WTC11 (cell line): ENCODE data around the gene PRELID2. TPM values are rescaled to one million over a fixed set of nuclear protein-coding genes. Genes with fewer than 3 reads are reported as not detected.

Source experiments
- ATAC-seq: fragments of 200-7000 bp; cut with Tn5 transposase; 2 replicates; pipeline ENCODE4 v1.10.0; 2021; ENCODE audit warnings: mild to moderate bottlenecking, moderate library complexity
- CTCF ChIA-PET: fragments of 300-600 bp; sonication (Branson Sonifier 250); formaldehyde crosslinking; loops from one replicate; lab custom pipeline; 2021; ENCODE audit warnings: antibody characterized with exemption; lab: Charles Lee
- POLR2A ChIA-PET: fragments of 350-600 bp; sonication (Branson Sonifier 250); formaldehyde crosslinking; loops from one replicate; lab custom pipeline; 2021; ENCODE audit warnings: antibody characterized with exemption; lab: Charles Lee
- DNase-seq: peaks from one replicate; pipeline ENCODE4 v3.0.0; 2021; ENCODE audit warnings: low spot score
- H3K27ac Mint-ChIP-seq: 2 replicates; pipeline ENCODE4 v1.8.0; 2021; ENCODE audit warnings: mixed read lengths
- H3K27me3 Mint-ChIP-seq: 2 replicates; pipeline ENCODE4 v1.8.0; 2021; ENCODE audit warnings: low read depth, mild to moderate bottlenecking, moderate library complexity, mixed read lengths
- H3K36me3 Mint-ChIP-seq: 2 replicates; pipeline ENCODE4 v1.8.0; 2021; ENCODE audit warnings: mixed read lengths
- H3K4me1 Mint-ChIP-seq: 2 replicates; pipeline ENCODE4 v1.8.0; 2022; ENCODE audit warnings: mixed read lengths
- H3K4me3 Mint-ChIP-seq: 2 replicates; pipeline ENCODE4 v1.8.0; 2021; ENCODE audit warnings: mild to moderate bottlenecking, moderate library complexity, mixed read lengths
- H3K9me3 Mint-ChIP-seq: 2 replicates; pipeline ENCODE4 v1.8.0; 2021; ENCODE audit warnings: mixed read lengths
- ARID4B ChIP-seq: sonication (generic); formaldehyde crosslinking; IDR thresholded peaks from 2 replicates; pipeline ENCODE4 v1.8.0; 2023; ENCODE audit warnings: missing genetic modification reagents, mild to moderate bottlenecking, borderline replicate concordance
- GABPB1 ChIP-seq: sonication (generic); formaldehyde crosslinking; IDR thresholded peaks from 2 replicates; pipeline ENCODE4 v1.8.1; 2023; ENCODE audit warnings: mild to moderate bottlenecking, missing genetic modification reagents
- IRF1 ChIP-seq: sonication (generic); formaldehyde crosslinking; IDR thresholded peaks from 2 replicates; pipeline ENCODE4 v1.8.0; 2023; ENCODE audit warnings: missing genetic modification reagents
- JAZF1 ChIP-seq: fragments of 250-450 bp; sonication (Bioruptor Pico); IDR thresholded peaks from 2 replicates; pipeline ENCODE4 v1.9.0; 2021; ENCODE audit warnings: moderate library complexity, mild to moderate bottlenecking, inconsistent platforms
- JUN ChIP-seq: sonication (generic); formaldehyde crosslinking; IDR thresholded peaks from 2 replicates; pipeline ENCODE4 v1.8.0; 2023; ENCODE audit warnings: mild to moderate bottlenecking, missing genetic modification reagents
- MAX ChIP-seq: sonication (generic); formaldehyde crosslinking; IDR thresholded peaks from 2 replicates; pipeline ENCODE4 v1.8.0; 2022; ENCODE audit warnings: mild to moderate bottlenecking, missing genetic modification reagents
- NFYB ChIP-seq: sonication (generic); formaldehyde crosslinking; conservative IDR thresholded peaks from 2 replicates; pipeline ENCODE4 v1.8.0; 2022; ENCODE audit warnings: low read depth, missing genetic modification reagents
- PREB ChIP-seq: sonication (generic); formaldehyde crosslinking; IDR thresholded peaks from 2 replicates; pipeline ENCODE4 v1.8.1; 2022; ENCODE audit warnings: mild to moderate bottlenecking, missing genetic modification reagents, moderate library complexity, borderline replicate concordance
- SMAD4 ChIP-seq: sonication (generic); formaldehyde crosslinking; IDR thresholded peaks from 2 replicates; pipeline ENCODE4 v1.8.0; 2022; ENCODE audit warnings: mild to moderate bottlenecking, missing genetic modification reagents
- STAT6 ChIP-seq: sonication (generic); formaldehyde crosslinking; conservative IDR thresholded peaks from 2 replicates; pipeline ENCODE4 v1.8.1; 2023; ENCODE audit warnings: mild to moderate bottlenecking, low read depth, missing genetic modification reagents, moderate library complexity
- TCF7 ChIP-seq: sonication (generic); formaldehyde crosslinking; IDR thresholded peaks from 2 replicates; pipeline ENCODE4 v1.8.0; 2022; ENCODE audit warnings: mild to moderate bottlenecking, low read depth, missing genetic modification reagents, moderate library complexity
- TEAD4 ChIP-seq: sonication (generic); formaldehyde crosslinking; IDR thresholded peaks from 2 replicates; pipeline ENCODE4 v1.8.0; 2022; ENCODE audit warnings: mild to moderate bottlenecking, missing genetic modification reagents
- USF1 ChIP-seq: sonication (generic); formaldehyde crosslinking; IDR thresholded peaks from 2 replicates; pipeline ENCODE4 v1.8.0; 2022; ENCODE audit warnings: mild to moderate bottlenecking, missing genetic modification reagents
- ZNF138 ChIP-seq: sonication (generic); formaldehyde crosslinking; conservative IDR thresholded peaks from 2 replicates; pipeline ENCODE4 v1.8.1; 2022; ENCODE audit warnings: mild to moderate bottlenecking, moderate library complexity, missing genetic modification reagents
- ZNF232 ChIP-seq: sonication (generic); formaldehyde crosslinking; IDR thresholded peaks from 2 replicates; pipeline ENCODE4 v1.8.0; 2022; ENCODE audit warnings: mild to moderate bottlenecking, missing genetic modification reagents
- ZNF263 ChIP-seq: sonication (generic); formaldehyde crosslinking; IDR thresholded peaks from 2 replicates; pipeline ENCODE4 v1.8.1; 2022; ENCODE audit warnings: low read depth, mild to moderate bottlenecking, moderate library complexity, missing genetic modification reagents
- ZNF416 ChIP-seq: fragments of 250-450 bp; sonication (Bioruptor Pico); IDR thresholded peaks from 2 replicates; pipeline ENCODE4 v1.9.0; 2021; ENCODE audit warnings: mild to moderate bottlenecking, inconsistent platforms
- total RNA-seq: library from RNA; stranded (reverse); gene quantifications from 3 replicates; pipeline ENCODE4 v1.2.3, GENCODE V29; 2021
- TF ChIP-seq, protein P1 (sequence below): sonication (generic); formaldehyde crosslinking; IDR thresholded peaks from 2 replicates; pipeline ENCODE4 v1.8.1; 2022; ENCODE audit warnings: missing genetic modification reagents, borderline replicate concordance
- TF ChIP-seq, protein P2 (sequence below): sonication (generic); formaldehyde crosslinking; IDR thresholded peaks from 2 replicates; pipeline ENCODE4 v1.8.1; 2023; ENCODE audit warnings: mild to moderate bottlenecking, missing genetic modification reagents

PRELID2 gene
- total RNA-seq, 1 experiment from 2014 or later: 10.0 TPM

DNA sequence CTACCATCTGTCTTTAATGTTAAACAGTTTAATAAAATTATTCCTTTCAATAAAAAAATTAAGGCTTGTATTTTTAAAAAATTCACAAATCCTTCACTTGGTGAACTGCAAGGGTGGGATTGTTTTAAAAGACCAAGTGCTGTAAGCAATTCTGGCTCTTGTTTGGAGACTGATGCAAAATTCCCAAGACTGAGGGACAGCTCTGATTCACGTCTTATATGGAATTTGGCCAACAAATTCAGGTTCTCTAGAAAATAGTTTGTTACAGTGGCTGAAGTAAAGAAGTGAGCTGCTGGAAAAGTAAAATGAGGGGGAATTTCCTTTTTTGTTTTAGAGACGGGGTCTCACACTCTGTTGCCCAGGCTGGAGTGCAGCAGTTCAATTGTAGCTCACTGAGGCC, 58.3 kb downstream of the PRELID2 start (continued):
- TF ChIP-seq MAX (CRISPR knock-in tag) (no peak), TEAD4 (no peak)
- TF ChIP-seq, all 79 proteins: peak for 0

- peaks cover 12% of the 10 kb centered on the region for H3K9me3 Mint-ChIP-seq
- no peak for ATAC-seq
- H3K27me3 Mint-ChIP-seq: no peaks in the 10 kb centered on the region
- no peak overlapping the region for H3K4me3 Mint-ChIP-seq
- H3K4me1 Mint-ChIP-seq: peaks cover 9% of the 10 kb centered on the region
- TF ChIP-seq GABPB1 (CRISPR knock-in tag) (0 out of 2 replicates have a peak, but pooled peaks have one; percentile 29), ARID4B (CRISPR knock-in tag) (no peak), ZNF263 (CRISPR knock-in tag) (no peak), ZNF138 (CRISPR knock-in tag) (no peak), PREB (CRISPR knock-in tag) (no peak), TCF7 (CRISPR knock-in tag) (no peak)
- TF ChIP-seq, all 79 proteins: peak for 1
- ChIA-PET POLR2A (no interaction called here), CTCF (no interaction called here)
- no peak overlapping the region for H3K27ac Mint-ChIP-seq
- peaks cover 6% of the 10 kb centered on the region; the same call in 1 of the 2 replicates for H3K36me3 Mint-ChIP-seq
- no peak for DNase-seq
Observed at GRCh38 chr5:145775893-145776444, 59.2 kb downstream of the PRELID2 start.

DNA sequence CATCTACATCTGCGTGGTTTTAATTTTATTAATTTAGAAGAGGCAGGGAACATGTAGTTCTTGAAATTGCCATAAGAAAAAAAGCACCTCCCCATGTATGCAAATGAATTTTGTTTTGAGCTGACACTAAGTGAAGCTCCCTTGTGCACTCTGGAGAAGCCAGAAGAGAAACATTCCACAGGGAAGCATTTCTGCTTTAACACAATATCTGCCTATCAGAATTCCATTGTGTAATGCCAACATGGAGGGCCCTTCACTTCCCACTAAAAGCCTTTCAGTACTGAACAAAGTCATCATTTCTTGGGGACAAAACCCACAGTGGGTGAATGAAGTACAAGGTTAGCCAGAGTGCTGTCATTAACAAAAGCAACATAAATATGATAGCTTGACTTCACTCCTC, 59.7 kb downstream of the PRELID2 start:
- Mint-ChIP-seq H3K4me1 (peaks cover 7% of the 10 kb centered on the region), H3K9me3 (peaks cover 12% of the 10 kb centered on the region), H3K4me3 (no peak overlapping the region), H3K27ac (no peak overlapping the region), H3K27me3 (no peaks in the 10 kb centered on the region), H3K36me3 (peaks cover 6% of the 10 kb centered on the region; the same call in 1 of the 2 replicates)
- DNase-seq: no peak
- CTCF ChIA-PET: no interaction called here
- POLR2A ChIA-PET: no interaction called here
- ATAC-seq: no peak
- TF ChIP-seq GABPB1 (CRISPR knock-in tag): no peak
- TF ChIP-seq, protein P1, sequence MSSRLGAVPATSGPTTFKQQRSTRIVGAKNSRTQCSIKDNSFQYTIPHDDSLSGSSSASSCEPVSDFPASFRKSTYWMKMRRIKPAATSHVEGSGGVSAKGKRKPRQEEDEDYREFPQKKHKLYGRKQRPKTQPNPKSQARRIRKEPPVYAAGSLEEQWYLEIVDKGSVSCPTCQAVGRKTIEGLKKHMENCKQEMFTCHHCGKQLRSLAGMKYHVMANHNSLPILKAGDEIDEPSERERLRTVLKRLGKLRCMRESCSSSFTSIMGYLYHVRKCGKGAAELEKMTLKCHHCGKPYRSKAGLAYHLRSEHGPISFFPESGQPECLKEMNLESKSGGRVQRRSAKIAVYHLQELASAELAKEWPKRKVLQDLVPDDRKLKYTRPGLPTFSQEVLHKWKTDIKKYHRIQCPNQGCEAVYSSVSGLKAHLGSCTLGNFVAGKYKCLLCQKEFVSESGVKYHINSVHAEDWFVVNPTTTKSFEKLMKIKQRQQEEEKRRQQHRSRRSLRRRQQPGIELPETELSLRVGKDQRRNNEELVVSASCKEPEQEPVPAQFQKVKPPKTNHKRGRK (CRISPR knock-in tag): no peak
- TF ChIP-seq ZNF263 (CRISPR knock-in tag): no peak
- TF ChIP-seq SMAD4: no peak
- no peak for TF ChIP-seq TCF7 (CRISPR knock-in tag)
- no peak for TF ChIP-seq ZNF416 (CRISPR knock-in tag)
- no peak for TF ChIP-seq IRF1 (CRISPR knock-in tag)
- TF ChIP-seq NFYB (CRISPR knock-in tag): no peak
- TF ChIP-seq, protein P2, sequence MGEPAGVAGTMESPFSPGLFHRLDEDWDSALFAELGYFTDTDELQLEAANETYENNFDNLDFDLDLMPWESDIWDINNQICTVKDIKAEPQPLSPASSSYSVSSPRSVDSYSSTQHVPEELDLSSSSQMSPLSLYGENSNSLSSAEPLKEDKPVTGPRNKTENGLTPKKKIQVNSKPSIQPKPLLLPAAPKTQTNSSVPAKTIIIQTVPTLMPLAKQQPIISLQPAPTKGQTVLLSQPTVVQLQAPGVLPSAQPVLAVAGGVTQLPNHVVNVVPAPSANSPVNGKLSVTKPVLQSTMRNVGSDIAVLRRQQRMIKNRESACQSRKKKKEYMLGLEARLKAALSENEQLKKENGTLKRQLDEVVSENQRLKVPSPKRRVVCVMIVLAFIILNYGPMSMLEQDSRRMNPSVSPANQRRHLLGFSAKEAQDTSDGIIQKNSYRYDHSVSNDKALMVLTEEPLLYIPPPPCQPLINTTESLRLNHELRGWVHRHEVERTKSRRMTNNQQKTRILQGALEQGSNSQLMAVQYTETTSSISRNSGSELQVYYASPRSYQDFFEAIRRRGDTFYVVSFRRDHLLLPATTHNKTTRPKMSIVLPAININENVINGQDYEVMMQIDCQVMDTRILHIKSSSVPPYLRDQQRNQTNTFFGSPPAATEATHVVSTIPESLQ (CRISPR knock-in tag): no peak
- no peak for TF ChIP-seq JUN (CRISPR knock-in tag)
- TF ChIP-seq JAZF1 (CRISPR knock-in tag): no peak
- no peak for TF ChIP-seq ZNF232 (CRISPR knock-in tag)
- no peak for TF ChIP-seq USF1
- TF ChIP-seq STAT6: no peak
